ENCODE measurements around the gene PTPRK. TPM values are rescaled to one million over a fixed set of nuclear protein-coding genes. Genes with fewer than 3 reads are reported as not detected.

The PTPRK gene
- total RNA-seq, 1 experiment from 2014 or later, result 89.3 TPM

DNA sequence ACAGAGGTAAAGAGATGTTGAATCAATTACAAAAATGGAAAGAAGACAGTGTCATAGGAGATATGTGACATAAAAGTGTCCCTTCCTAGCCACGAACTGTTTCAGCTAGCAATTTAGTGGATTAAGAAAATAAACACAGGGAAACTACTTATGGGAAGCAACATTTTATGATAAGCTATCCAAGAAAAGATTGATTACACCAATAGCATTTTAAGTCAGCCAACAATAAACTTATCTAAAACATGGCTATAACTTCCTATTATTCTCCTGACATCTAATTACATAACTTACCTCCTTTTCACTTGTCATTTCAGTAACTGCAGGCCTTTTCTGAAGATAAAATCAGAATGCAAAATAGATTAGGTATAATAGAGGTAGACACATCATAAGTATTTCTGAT is 111.4 kb downstream of the PTPRK start:
- no peak for TF ChIP-seq EZH2 (IDR thresholded peaks at IDR 0.05; ENCODE audit: low read depth)
- TF ChIP-seq, protein P1, sequence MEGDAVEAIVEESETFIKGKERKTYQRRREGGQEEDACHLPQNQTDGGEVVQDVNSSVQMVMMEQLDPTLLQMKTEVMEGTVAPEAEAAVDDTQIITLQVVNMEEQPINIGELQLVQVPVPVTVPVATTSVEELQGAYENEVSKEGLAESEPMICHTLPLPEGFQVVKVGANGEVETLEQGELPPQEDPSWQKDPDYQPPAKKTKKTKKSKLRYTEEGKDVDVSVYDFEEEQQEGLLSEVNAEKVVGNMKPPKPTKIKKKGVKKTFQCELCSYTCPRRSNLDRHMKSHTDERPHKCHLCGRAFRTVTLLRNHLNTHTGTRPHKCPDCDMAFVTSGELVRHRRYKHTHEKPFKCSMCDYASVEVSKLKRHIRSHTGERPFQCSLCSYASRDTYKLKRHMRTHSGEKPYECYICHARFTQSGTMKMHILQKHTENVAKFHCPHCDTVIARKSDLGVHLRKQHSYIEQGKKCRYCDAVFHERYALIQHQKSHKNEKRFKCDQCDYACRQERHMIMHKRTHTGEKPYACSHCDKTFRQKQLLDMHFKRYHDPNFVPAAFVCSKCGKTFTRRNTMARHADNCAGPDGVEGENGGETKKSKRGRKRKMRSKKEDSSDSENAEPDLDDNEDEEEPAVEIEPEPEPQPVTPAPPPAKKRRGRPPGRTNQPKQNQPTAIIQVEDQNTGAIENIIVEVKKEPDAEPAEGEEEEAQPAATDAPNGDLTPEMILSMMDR (conservative IDR thresholded peaks at IDR 0.05), result no peak
- H2AFZ ChIP-seq, result no peak overlapping the region
- ChIA-PET CTCF (no interaction called here), POLR2A (ENCODE audit: unreplicated experiment) (no interaction called here)
- H3K79me2 ChIP-seq (ENCODE audit: low read depth), result peaks cover 22% of the 10 kb centered on the region; the same call in 1 of the 2 replicates
- no peak for DNase-seq
- no peak overlapping the region for H3K4me2 ChIP-seq
- no peaks in the 10 kb centered on the region for H3F3A ChIP-seq (ENCODE audit: insufficient read depth, low read depth)
- no peaks in the 10 kb centered on the region for H3K4me1 ChIP-seq (replicated peaks; ENCODE audit: insufficient read depth)
- H3K27me3 ChIP-seq (ENCODE audit: insufficient read depth, low read depth), result no peaks in the 10 kb centered on the region
- no peak overlapping the region for H3K4me3 ChIP-seq
- H3K36me3 ChIP-seq (ENCODE audit: low read depth), result no peaks in the 10 kb centered on the region; the same call in 1 of the 2 replicates
- no peak overlapping the region for H3K27ac ChIP-seq
- no peaks in the 10 kb centered on the region for H3K9me3 ChIP-seq (ENCODE audit: insufficient read depth, low read depth)
- no peaks in the 10 kb centered on the region for H4K20me1 ChIP-seq (ENCODE audit: insufficient read depth)
- intact Hi-C loops (cut with micrococcal nuclease; ENCODE audit: unreplicated experiment), result no loop called here
- BruUV-seq (replicated peaks), result no TSS peak
- H3K9me2 ChIP-seq (ENCODE audit: insufficient read depth), result no peaks in the 10 kb centered on the region

DNA sequence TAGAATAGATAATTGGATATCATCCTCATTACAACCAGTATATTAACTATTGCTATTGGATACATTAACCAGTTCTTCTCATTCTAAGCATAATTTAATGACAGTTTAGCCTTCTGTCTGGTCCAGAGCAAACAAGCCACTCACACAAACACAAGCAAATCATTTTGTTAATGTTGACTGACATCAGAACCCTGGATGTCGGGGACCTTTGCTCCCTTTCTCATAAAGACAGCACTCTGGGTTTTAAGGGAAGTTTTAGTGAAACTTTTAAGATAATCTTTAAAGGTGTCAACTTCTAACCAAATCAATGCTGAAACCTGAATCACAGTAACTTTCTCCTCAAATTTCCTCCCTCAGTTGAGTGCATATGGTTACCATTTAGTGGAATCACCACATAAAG is 113.9 kb downstream of the PTPRK start:
- no TSS peak for BruUV-seq (replicated peaks)

DNA sequence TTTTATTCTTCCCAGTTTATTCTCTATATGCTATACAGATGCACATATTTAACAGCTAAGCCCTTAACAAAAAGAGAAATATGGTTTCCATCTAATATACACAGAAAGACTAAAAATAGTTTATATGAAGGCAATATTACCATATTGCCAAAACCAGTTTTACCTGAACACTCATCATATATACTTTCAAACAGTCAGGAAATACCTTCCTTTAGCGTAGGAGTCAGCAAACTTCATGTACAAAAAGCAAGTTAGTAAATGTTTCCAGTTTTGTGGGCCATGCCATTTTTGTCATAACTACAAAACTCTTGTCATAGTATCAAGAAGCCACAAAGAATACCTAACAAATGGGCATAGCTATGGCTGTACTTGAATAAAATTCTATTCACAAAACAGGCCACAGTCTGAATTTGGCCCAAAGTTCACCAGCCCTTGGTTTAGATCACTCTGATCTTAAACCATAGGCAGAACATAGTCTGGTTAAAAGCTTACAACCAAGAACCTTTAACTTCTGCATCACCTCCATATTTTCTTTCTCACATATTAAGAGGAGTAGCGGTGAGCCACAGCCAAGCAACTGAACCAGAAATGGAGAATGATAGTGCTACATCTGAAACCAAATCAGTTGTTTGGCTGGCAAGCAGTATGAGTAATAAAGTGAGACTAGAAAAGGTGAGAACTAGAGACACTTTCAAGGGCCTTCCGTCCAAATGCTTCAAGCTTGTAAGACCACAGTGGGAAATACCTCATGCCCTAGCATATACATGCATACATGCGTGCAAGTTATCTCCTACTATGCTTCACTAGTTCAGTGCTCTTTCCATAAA is 116.6 kb downstream of the PTPRK start:
- H3K9me2 ChIP-seq (ENCODE audit: insufficient read depth), result no peaks in the 10 kb centered on the region
- H3K4me3 ChIP-seq, result no peak overlapping the region
- no peaks in the 10 kb centered on the region for H3K36me3 ChIP-seq (ENCODE audit: low read depth)
- no peaks in the 10 kb centered on the region for H3K4me1 ChIP-seq (replicated peaks; ENCODE audit: insufficient read depth)
- no peaks in the 10 kb centered on the region for H4K20me1 ChIP-seq (ENCODE audit: insufficient read depth)
- CTCF ChIA-PET, result no interaction called here
- no peak overlapping the region for H2AFZ ChIP-seq
- no peaks in the 10 kb centered on the region for H3F3A ChIP-seq (ENCODE audit: insufficient read depth, low read depth)
- H3K79me2 ChIP-seq (ENCODE audit: low read depth), result peaks cover 13% of the 10 kb centered on the region; the same call in 1 of the 2 replicates
- intact Hi-C loops (cut with micrococcal nuclease; ENCODE audit: unreplicated experiment), result no loop called here
- TF ChIP-seq EZH2 (IDR thresholded peaks at IDR 0.05; ENCODE audit: low read depth), result no peak
- no peaks in the 10 kb centered on the region for H3K27me3 ChIP-seq (ENCODE audit: insufficient read depth, low read depth)
- DNase-seq, result no peak
- H3K27ac ChIP-seq, result no peak overlapping the region
- no TSS peak for BruUV-seq (replicated peaks)
- no peaks in the 10 kb centered on the region for H3K9me3 ChIP-seq (ENCODE audit: insufficient read depth, low read depth)
- POLR2A ChIA-PET (ENCODE audit: unreplicated experiment), result no interaction called here
- H3K4me2 ChIP-seq, result no peak overlapping the region

More for the DNA sequence above, 113.9 kb downstream of the PTPRK start:
- Histone ChIP-seq H3K27ac (no peak overlapping the region), H3F3A (ENCODE audit: insufficient read depth, low read depth) (no peaks in the 10 kb centered on the region), H3K79me2 (ENCODE audit: low read depth) (peaks cover 6% of the 10 kb centered on the region; the same call in 1 of the 2 replicates), H3K4me2 (no peak overlapping the region), H2AFZ (no peak overlapping the region), H3K36me3 (ENCODE audit: low read depth) (no peaks in the 10 kb centered on the region; the same call in 1 of the 2 replicates), H4K20me1 (ENCODE audit: insufficient read depth) (no peaks in the 10 kb centered on the region), H3K27me3 (ENCODE audit: insufficient read depth, low read depth) (no peaks in the 10 kb centered on the region), H3K4me1 (replicated peaks; ENCODE audit: insufficient read depth) (no peaks in the 10 kb centered on the region), H3K9me3 (ENCODE audit: insufficient read depth, low read depth) (no peaks in the 10 kb centered on the region), H3K9me2 (ENCODE audit: insufficient read depth) (no peaks in the 10 kb centered on the region), H3K4me3 (no peak overlapping the region)
- intact Hi-C loops (cut with micrococcal nuclease; ENCODE audit: unreplicated experiment), result no loop called here
- POLR2A ChIA-PET (ENCODE audit: unreplicated experiment), result no interaction called here
- TF ChIP-seq EZH2 (IDR thresholded peaks at IDR 0.05; ENCODE audit: low read depth), result no peak
- TF ChIP-seq, protein P1 (conservative IDR thresholded peaks at IDR 0.05), result no peak
- no peak for DNase-seq
- CTCF ChIA-PET, result no interaction called here
